ENCODE results near the gene PSEN1.
A peak's percentile ranks its signal among the peaks of the same experiment; 100 is the strongest.

Gene PSEN1

GRCh38 chr14:73220634-73221033 is 84.3 kb downstream of the PSEN1 start:
- DNase-seq (ENCODE audit: low read depth), result no peak

- DNase-seq (ENCODE audit: low read depth), result no peak
Observed at GRCh38 chr14:73221945-73222344, 85.6 kb downstream of the PSEN1 start.

GRCh38 chr14:73223049-73223448 is 86.7 kb downstream of the PSEN1 start:
- DNase-seq (ENCODE audit: low read depth), result no peak

GRCh38 chr14:73225496-73225895 is 89.2 kb downstream of the PSEN1 start:
- DNase-seq (ENCODE audit: low read depth), result no peak

- peak; percentile 49 for DNase-seq (ENCODE audit: low read depth)
Observed at GRCh38 chr14:73227812-73228781, 91.8 kb downstream of the PSEN1 start.

GRCh38 chr14:73230051-73230450 is 93.7 kb downstream of the PSEN1 start:
- DNase-seq (ENCODE audit: low read depth), result no peak

GRCh38 chr14:73231981-73232851 is 95.9 kb downstream of the PSEN1 start:
- no peak for DNase-seq (ENCODE audit: low read depth)

- no peak for DNase-seq (ENCODE audit: low read depth)
Observed at GRCh38 chr14:73232984-73233383, 96.7 kb downstream of the PSEN1 start.

- DNase-seq (ENCODE audit: low read depth), result no peak
Observed at GRCh38 chr14:73233564-73233963, 97.3 kb downstream of the PSEN1 start.

GRCh38 chr14:73234029-73234428 is 97.7 kb downstream of the PSEN1 start:
- DNase-seq (ENCODE audit: low read depth), result no peak

GRCh38 chr14:73234586-73235394 is 98.5 kb downstream of the PSEN1 start:
- DNase-seq (ENCODE audit: low read depth), result no peak

GRCh38 chr14:73235531-73236155 is 99.3 kb downstream of the PSEN1 start:
- DNase-seq (ENCODE audit: low read depth), result no peak

- DNase-seq (ENCODE audit: low read depth), result no peak
Observed at GRCh38 chr14:73236157-73236556, 99.8 kb downstream of the PSEN1 start.

- DNase-seq (ENCODE audit: low read depth), result no peak
Observed at GRCh38 chr14:73236752-73237218, 100.5 kb downstream of the PSEN1 start.

- DNase-seq (ENCODE audit: low read depth), result no peak
Observed at GRCh38 chr14:73237219-73237785, 101.0 kb downstream of the PSEN1 start, which contains the start of gene PAPLN. Gene PAPLN, plus strand, starts transcription at chr14:73237506. Its CDS starts 2,273 bp downstream, at chr14:73239779.

- DNase-seq (ENCODE audit: low read depth), result no peak
Observed at GRCh38 chr14:73237786-73238423, 101.6 kb downstream of the PSEN1 start.

- DNase-seq (ENCODE audit: low read depth), result no peak
Observed at GRCh38 chr14:73238424-73238852, 102.1 kb downstream of the PSEN1 start.

- no peak for DNase-seq (ENCODE audit: low read depth)
Observed at GRCh38 chr14:73238941-73239340, 102.6 kb downstream of the PSEN1 start.

- DNase-seq (ENCODE audit: low read depth), result no peak
Observed at GRCh38 chr14:73239393-73240241, 103.3 kb downstream of the PSEN1 start.

All from HS-27A (cell line).